HG03135 (cell line): ENCODE measurements around the gene POU2F3.

Experiments
- ATAC-seq: cut with Tn5 transposase; IDR thresholded peaks from one replicate; pipeline ENCODE4 v1.9.1; 2021; ENCODE audit warnings: mild to moderate bottlenecking, moderate library complexity; ENCODE audit not compliant: unreplicated experiment

Gene POU2F3

DNA sequence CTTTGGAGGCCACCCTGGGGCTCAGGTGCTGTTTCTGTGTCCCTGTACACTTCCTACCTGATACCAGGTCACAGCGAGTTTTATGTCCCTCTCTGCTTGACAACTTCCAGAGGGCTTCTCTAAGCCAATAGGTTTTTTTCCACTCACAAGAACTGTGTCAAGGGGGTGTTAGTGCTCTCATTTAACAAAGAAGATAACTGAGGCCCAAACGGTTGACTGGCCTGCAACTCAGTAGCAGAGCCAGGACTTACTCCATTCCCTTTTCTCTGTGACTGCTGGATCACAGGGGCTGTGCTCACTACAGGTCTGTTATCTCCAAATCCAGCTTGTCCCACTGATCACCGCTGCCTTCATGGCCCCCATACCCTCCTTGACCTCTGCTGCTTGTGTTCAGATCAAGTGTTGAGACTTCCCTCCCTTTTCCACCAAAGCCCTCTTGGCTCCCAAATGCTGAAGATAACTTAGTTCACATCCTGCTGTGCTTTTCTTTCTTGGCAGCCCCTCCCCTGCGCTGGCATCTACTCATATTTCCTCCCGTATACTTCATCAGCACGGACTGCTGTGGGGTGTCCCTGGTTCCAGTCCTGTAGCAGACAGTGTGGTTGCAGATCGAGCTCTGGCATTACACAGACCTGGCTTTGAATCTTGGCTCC is 41.3 kb downstream of the POU2F3 start:
- ATAC-seq: no peak

DNA sequence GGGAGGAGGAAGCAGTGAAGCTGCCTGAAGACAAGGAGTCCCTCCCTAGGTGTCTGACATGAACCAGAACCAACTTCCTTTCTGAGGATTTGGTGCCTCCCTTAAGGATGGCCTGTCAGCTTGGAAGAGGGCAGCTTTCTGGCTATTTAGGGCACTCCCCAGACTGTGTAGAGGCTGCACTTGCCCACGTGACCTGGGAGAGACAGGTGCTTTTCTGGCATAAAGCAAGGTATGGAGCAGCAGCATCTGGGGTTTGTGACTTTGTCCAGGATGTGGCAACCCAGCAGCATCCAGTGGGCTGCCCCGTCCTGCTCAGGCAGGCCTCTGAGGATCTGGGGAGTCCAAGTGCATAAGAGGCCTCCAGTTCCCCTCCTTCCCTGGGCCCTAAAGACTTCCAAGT is 43.2 kb downstream of the POU2F3 start:
- ATAC-seq: no peak

DNA sequence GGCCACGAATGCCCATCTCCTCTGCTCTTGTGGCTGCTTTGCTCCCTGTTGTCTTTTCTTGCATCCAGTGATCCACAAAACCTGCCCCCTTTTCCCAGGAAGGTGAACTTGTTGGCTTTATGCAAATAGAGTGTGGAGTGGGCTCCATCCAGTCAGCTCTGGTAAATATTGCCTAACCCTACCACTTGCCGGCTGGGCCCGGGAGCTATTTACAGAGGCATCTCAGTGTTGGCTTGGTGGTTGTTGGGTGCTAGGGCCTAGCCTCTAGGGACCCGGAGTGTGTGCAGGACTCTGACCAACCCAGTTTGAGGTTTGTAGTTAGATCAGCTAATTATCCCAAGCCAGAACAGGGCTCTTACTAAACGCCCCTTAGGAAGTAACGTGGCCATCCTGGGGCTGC is 44.3 kb downstream of the POU2F3 start:
- ATAC-seq: no peak

DNA sequence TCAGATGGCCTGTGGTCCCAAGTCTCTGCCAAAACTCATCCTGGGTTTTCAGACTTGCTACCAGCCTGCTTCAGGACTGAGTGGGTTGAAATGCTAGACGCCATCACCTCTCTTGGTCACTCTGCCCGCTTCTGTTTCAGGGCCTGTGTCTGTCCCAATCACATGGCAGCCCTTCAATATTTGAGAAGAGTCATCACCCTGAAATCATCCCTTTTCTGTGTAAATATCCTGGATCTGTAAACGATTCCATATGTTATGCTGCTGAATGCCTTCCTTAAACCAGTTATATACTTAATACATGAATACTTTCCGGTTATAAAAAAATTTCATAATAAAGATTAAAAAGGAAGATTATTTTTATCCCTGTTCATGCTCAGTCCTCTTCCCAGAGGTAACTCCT is 45.3 kb downstream of the POU2F3 start:
- no peak for ATAC-seq

DNA sequence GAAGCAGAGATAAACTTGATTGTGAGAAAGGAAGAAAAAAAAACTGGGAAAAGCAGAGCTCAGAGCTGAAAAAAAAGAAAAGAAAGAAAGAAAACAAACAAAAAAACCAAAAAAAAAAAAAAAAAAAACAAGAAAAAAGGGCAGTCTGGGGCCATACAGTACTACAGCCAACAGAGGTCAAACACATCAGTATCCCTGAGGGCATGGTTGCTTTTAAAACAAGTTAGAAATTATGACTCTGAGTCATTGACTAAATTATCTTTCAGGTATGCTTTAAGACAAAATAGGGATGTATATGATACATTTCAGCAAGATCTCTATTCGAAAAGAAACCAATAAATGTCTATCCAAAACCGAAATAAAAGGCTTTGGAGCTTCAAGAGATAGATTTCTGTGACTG is 48.1 kb downstream of the POU2F3 start:
- ATAC-seq: no peak

DNA sequence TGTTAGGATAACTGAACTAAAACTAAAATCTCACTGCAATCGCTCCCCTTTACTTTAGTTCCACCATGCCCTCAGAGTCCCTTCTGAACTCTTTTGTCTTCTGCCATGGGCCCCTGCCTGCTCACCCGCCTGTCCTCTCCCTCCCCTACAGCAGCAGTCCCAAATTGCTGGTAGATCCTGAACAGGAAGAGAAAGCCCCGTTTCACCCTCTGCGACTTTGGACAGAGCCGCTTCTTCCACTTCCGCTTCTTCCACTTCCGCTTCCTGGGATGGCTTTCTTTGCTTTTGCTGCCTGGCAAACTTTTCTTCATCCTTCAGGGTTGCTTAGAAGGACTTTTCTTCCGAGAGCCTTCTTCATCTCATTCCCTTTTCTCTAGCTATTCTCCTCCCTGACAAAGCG is 49.5 kb downstream of the POU2F3 start:
- no peak for ATAC-seq

DNA sequence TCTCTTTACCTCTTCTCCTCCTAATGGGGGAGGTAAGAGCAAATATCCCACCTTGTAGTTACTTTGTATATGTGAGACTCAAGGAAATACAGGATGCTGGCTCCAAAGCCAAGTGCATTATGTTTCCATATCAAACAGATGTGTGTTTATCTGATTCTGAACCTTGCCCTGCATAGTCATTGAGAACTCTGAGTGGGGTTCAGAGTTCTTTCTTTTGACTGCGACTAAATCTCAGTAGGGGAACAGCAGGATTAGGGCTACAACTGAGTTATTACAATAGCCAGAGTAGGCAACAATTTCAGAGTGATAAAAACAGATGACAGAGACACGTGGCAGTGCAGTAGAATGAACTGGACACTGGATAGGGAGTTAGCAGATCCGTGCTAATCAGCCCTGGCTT is 51.0 kb downstream of the POU2F3 start:
- no peak for ATAC-seq

DNA sequence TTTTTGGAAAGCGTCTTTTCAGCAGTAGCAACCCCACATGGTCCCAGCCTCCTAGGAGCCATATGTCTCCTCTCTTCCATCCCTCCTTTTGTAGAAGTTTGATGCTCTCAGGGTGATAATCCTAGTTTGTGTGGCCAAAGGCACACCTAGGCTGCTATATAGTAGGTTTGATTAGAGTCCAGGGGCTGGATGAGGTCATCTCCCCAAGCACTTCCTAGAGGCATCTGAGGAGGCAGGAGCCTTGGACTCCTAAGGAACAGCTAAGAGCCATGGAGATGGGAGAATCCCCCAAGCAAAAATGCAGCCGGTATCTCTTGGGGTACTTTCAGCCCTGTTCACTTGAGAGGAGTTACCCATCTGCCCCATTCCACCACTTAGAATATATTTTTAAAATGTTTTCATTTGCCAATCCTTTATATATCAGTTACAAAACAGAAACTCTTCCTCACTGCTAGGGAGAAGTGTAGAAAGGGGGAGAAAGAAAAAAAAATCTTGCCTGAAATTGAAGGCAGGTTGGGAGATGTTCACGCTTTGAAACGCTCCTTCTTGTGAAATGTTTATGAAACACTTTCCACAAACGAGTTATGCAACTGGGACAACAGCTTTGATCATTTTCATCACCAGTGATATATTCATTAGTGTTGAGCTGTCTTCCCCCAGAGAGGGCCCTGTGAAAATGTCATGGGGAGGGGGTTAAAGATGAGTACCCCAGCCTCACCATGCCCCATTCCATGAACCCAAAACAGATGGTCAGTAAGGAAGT is 53.3 kb downstream of the POU2F3 start:
- no peak for ATAC-seq

DNA sequence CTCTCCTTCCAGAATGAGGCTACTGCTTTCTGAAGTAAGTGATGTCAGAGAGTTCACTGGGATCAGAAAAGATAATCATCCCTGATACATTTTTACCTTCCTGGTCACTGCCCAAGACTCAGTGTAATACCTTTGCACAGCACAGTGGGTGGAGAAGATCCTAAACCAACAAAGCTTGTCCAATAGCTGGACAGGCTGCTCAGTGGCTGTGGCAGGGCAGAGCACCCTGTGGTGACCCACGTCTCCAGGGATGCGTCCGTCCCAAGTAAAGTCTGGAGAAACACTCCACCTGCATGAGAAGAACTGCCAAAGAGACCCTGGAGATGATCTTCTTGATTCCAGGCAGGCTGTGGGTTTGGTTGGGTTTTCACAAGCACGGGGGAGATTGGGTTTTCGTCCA is 54.2 kb downstream of the POU2F3 start:
- ATAC-seq: no peak

DNA sequence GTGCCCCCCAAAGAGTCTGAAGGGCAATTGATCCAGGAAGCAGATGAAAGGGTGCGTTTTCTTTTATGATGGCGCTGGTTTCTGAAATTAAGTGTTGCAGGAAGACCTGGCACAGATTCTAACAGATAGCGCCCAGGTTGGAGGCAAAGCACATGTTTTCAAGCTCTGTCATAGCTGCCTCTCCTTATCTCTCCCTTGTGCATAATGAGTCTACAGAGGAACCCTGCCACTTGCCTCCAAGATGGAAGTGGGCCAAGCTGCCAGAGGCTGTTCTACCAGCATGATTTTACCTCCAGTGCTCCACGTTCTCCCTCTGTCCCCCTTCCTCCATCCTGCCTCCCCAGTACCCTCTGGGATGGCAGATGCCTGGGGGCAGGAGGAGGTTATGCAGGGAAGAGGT is 55.2 kb downstream of the POU2F3 start:
- ATAC-seq: no peak

DNA sequence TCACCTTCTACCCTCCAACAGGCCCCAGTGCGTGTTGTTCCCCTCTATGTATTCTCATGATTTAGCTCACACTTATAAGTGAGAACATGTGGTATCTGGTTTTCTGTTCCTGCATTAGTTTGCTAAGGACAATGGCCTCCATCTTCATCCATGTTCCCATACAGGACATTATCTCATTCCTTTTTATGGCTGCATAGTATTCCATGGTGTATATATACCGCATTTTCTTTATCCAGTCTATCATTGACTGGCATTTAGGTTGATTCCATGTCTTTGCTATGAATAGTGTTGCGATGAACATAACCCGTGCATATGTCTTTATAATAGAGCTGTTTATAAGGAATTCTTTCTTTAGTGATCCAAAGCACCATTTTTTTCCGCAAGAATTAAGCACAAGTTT is 56.6 kb downstream of the POU2F3 start:
- ATAC-seq: no peak

DNA sequence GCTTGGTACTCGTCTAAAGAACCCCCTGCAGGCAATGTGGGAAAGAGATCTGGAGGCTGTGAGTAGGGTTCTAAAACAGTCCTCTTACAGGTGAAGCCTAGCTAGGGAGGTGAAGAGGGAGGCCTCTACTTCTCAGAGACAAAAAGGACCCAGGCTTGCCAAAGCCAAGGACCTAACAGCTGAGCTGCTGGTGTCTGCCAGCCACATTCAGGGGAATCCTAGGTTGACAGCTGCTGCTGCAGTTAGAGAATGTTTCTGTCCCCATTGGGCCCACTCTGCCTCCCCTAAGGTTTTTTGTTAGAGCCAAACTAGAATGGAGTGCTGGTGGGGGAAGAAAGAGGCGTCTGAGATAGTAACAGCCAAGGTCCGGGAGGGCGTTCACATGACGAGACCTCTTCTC is 58.5 kb downstream of the POU2F3 start:
- ATAC-seq: no peak

DNA sequence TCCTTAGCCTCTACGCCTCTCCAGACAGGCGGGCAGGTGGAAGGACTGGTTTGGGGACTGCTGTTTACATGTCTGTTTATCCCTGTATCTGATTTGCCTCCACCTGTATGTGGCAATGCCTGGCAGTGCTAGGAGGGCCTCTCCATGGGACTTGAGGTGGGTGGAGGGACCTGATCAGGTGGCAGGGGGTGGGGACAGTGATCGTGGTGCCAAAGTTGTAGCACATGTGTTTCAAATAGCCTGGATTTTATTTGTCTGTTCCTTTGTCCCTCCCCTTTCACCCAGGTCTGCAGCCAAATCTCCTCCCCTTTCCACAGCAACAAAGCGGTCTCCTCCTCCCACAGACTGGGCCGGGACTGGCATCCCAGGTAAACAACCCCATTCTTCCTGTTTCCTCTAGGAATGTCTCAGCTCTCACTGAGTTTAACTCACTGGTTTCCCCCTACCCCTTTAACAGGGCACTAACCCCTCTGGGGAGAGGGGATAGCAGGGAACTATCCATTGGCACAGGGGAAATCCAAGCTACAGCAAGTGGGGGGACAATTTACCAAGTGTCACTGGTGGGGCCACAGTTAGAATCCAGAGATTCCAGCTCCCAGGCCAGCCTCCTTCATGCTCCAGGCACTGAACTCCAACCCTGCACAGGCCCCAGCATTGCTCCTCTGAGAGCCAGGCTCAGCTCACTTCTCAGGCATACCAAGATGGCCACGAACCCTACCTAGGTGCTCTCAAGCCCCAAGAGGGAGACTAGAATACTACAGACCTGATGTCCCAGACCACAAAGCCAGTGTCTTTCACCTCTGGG is 62.3 kb downstream of the POU2F3 start:
- no peak for ATAC-seq

DNA sequence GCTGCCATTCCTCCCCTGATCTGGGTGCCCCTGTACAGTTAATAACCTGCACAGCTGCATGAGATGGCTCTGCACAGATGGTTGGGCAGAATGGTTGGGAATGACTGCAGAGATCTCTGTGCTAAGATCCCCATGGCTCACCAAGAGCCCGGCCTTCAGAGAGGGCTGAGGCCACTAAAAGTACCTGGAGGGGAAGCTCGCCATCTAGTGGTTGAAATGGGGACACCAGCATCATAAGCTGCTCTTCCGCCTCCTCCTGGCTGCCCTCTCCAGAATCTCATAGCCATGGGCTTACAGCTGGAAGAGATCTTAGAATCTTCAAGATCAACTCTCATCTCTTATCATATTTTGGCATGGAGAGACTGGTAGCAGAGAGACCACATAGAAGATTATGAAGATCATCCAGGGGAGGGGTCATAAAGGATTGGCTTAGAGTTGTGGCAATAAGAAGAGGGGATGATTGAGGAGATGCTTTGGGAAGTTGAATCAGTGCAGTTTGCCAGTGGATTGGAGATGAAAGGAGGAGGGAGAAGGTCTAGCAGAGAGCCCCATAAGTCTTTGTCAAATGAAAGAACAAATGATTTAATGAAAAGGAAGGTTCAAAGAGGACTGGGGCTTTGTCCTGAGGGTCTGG is 63.2 kb downstream of the POU2F3 start:
- ATAC-seq: no peak

DNA sequence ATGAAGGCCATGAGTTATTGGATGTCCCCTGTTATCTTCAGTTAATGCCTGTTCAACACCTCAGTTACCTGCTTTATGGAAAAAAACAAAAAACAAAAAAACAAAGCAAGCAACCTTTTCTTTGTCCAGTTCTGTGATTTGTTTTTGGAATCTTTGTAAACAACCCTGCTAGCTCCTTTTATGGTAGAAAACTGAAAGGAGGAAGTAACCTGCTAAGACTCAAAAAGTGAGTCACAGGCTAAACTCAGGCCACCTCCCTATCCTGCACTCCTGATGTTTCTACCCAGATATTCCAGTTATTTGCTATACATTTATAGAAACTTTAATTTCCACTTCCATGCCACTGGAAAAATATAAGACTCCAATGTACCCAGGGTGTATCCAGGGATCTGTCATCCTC is 64.6 kb downstream of the POU2F3 start:
- ATAC-seq: no peak

DNA sequence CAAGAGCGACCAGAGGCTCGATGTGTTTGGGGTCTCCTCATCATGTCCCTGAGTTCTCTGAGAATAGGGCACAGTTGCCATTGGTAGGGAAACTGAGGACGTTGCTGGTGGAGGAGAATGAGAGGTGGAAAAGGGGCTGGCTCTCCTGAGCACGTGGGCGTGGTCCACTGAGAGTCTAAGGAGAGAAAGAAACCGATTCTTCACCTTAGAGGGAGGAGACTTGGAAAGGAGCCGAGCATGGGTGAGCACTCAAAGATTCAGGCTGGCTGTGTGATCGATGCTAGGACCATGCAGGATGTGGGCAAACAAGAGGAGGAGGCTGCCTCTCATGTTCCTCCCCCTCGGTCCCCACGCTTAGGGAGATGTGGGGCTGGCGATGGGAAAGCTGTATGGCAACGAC is 65.3 kb downstream of the POU2F3 start:
- no peak for ATAC-seq

DNA sequence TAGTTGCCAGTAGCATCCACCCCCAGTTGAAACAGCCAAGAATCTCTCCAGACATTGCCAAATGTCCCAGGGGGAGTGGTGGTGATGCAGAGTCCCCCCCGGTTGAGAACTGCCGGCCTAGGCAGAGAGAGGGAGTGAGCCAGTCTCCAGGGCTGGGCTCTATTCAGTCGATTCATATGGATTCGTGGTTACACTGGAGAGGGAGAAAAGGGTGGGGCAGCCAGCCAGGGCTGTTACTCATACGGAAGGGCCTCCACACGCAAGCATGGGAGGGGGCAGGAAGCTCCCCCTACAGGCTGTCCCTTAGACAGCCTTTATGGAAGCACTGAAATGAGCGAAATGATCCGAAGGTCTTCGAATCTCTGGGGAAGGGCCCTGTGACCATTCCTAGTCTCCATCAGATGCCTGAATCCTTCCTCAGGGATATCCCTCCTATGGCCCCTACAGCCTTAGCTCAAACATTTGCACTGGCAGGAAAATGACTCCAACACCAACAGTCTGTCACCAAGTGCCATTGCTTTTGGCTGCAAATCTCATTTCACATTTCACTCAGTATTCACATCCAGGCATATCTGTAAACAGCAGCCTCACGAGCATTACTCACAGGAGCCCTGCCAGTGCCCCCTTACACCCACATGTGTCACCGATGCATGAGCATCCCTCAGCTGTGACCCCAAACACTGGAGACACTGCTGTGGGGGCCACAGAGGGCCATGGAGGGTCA is 66.7 kb downstream of the POU2F3 start:
- no peak for ATAC-seq

DNA sequence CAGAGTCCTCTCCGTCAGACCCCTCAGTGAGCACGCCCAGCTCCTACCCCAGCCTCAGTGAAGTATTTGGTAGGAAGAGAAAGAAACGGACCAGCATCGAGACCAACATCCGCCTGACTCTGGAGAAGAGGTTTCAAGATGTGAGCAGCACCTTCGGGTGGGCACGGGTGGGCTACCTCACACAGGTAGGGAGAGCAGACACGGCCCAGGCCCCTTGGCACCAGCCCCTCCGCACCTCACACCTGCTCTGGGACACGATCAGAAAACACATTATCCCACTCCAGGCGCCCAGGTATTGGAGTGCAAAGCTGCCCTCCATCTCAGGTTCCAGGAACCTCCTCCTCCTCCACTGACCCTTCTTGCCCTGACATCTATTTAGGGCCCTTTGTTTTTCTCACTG is 67.5 kb downstream of the POU2F3 start:
- ATAC-seq: no peak

DNA sequence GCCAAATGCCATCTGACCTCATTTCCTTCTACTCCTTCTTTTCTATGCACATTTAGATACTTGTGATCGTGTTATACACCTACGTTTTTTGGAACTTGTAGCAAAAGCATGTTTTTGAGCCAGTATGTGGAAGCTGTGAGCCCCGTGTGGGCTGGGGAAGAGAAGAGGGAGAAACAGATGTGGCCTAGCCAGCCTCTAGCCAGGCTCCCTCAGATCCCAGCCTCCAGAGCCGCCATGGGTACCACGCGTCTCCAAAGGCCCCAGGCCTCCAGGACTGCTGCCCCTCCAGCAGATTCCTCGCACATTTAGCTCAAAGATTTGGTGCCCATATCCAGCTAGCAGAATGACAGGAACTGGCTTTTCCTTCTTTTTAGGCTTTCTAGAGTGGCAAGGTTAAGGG is 68.1 kb downstream of the POU2F3 start:
- ATAC-seq: no peak

DNA sequence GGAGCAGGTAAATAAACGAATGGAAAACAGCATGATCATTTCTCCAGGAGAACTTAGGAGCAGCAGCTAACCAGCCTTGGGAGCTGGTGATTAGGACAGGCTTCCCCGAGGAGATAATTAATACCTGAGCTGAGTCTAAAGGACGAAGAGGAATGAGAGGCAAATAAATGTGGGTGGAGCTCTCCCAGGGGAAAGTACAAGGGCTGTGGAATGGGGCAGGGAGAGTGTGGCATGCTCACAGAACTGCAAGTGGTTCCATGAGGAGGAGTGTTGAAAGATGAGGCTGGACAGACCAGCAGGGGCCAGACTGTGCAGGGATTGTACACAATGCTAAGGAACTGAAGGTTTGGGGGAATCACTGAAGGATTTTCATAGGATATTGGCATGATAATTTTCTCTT is 70.9 kb downstream of the POU2F3 start:
- ATAC-seq: no peak

DNA sequence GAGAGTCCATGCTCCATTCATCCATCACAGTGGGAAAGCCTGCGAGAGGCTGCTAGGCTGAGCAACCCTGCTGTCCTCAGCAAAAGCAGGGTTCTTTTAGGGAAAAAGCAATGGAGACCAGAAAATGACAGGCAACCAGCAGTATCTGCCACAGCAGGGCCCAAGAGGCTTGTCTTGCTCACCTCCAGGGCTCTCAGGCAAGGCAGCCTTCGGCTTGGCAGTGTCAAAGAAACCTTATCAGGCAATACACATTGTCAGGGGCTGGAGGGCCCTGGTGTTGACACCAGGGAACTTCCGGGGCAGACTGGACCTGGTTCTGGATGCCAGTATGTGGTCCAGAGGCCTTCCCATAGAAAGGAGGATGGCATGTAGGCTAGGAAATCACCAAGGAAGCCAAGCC is 74.9 kb downstream of the POU2F3 start:
- ATAC-seq: no peak
